ENCODE measurements around the gene NRG4. TPM values are rescaled to one million over a fixed set of nuclear protein-coding genes. Genes with fewer than 3 reads are reported as not detected.

The NRG4 gene
- total RNA-seq, 1 donor from 2014 or later: not detected

DNA sequence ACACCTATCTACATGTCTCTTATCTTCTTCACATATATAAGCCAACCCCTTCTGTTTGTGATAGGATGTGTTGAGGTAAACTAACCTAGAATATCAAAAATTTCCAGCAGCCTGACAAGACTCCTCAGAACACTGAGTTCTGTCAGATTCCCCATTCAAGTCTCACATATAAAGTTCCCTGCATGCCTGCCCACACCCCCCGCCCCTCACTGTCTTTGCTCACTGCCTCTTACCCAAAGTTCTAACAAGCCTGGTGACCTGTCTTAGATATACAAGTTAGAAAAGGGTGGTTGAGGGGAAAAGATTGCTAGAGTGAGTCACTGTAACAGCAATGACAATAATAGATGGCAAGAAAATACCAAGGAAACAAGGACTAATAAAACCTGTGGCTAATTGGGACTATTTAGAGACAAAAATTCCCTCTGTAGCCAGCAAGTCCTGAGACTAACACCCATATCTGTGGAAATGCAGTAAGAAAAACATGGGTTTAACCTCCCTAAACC, 68.5 kb downstream of the NRG4 start:
- intact Hi-C loops (cut with DNase I): no loop called here
- no peak overlapping the region for H3K4me3 ChIP-seq

DNA sequence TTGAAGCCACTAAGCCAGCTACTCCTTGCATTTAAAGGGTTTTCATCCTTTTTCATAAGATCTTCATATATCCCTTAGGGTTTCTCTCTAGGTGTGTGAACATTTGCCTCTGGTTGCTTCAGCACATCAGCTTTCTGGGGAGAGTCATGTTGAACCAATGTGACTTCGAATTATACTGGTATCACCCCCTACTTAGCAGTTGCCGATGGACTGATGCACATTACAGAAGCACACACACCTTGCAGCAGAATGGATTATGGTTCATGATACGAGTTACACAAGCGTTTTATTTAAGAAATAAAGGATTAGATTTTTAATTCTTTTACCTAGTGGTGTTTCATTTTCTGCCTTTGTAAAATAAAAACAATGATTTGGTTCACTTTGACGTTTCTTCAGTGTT, 69.0 kb downstream of the NRG4 start:
- intact Hi-C loops (cut with DNase I): no loop called here
- H3K4me1 ChIP-seq: no peaks in the 10 kb centered on the region
- TF ChIP-seq, protein P1, sequence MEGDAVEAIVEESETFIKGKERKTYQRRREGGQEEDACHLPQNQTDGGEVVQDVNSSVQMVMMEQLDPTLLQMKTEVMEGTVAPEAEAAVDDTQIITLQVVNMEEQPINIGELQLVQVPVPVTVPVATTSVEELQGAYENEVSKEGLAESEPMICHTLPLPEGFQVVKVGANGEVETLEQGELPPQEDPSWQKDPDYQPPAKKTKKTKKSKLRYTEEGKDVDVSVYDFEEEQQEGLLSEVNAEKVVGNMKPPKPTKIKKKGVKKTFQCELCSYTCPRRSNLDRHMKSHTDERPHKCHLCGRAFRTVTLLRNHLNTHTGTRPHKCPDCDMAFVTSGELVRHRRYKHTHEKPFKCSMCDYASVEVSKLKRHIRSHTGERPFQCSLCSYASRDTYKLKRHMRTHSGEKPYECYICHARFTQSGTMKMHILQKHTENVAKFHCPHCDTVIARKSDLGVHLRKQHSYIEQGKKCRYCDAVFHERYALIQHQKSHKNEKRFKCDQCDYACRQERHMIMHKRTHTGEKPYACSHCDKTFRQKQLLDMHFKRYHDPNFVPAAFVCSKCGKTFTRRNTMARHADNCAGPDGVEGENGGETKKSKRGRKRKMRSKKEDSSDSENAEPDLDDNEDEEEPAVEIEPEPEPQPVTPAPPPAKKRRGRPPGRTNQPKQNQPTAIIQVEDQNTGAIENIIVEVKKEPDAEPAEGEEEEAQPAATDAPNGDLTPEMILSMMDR (IDR thresholded peaks at IDR 0.05): no peak

More for the DNA sequence above, 68.5 kb downstream of the NRG4 start:
- Histone ChIP-seq H3K36me3 (no peaks in the 10 kb centered on the region), H3K4me1 (no peaks in the 10 kb centered on the region), H3K27ac (no peak overlapping the region), H3K27me3 (no peaks in the 10 kb centered on the region), H3K9me3 (peaks cover 0 to 16% of the 10 kb centered on the region in 2 donors)
- TF ChIP-seq, protein P1 (IDR thresholded peaks at IDR 0.05): no peak
- no peak for DNase-seq (ENCODE audit: low spot score in 2 of 2)

DNA sequence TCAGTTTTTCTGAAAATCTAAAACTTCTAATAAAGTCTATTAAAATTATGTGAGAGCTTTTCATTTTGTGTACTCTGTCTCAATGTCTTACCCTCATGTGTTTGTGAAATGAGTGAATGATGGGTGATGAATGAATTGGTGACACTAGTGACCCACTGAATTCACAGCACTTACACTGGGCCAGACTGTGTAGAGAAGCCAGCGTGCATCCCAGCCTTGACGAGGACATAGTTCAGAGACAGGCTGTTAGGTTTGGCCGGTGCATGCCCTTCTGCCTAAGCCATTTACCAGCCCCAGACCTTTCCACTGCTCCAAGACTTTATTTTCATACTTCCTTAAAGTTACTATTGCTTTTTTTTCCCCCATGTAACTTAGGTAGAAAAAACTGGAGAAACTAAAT, 69.8 kb downstream of the NRG4 start:
- H3K27me3 ChIP-seq: no peaks in the 10 kb centered on the region
- DNase-seq (ENCODE audit: low spot score in 2 of 2): no peak
- H3K4me1 ChIP-seq: no peaks in the 10 kb centered on the region

More for the DNA sequence above, 69.0 kb downstream of the NRG4 start:
- Histone ChIP-seq H3K9me3 (peaks cover 0 to 16% of the 10 kb centered on the region in 2 donors), H3K27ac (no peak overlapping the region), H3K27me3 (no peaks in the 10 kb centered on the region), H3K36me3 (no peaks in the 10 kb centered on the region), H3K4me3 (no peak overlapping the region)
- DNase-seq (ENCODE audit: low spot score in 2 of 2): no peak

DNA sequence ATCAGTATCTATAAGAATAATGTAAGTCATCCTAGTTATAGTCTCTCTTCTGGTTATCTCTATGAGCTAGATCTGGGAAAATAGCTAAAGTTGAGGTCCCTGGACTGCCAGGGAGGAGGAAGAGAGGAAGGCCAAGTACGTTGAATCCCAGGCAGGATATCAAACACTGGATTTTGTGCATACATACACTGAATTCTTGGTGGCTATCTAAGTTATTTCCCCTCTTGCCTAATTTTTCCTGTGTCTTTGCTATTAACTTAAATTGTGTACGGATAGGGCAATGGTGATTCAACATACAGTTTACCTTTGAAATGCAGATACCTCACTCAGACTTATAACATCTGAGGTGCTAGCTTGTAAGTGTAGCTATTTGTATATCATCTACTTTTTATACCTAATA, 81.4 kb downstream of the NRG4 start:
- TF ChIP-seq, protein P1 (IDR thresholded peaks at IDR 0.05): no peak
- Histone ChIP-seq H3K4me1 (no peaks in the 10 kb centered on the region), H3K27ac (no peak overlapping the region), H3K36me3 (peaks cover 0 to 52% of the 10 kb centered on the region in 2 donors), H3K9me3 (no peaks in the 10 kb centered on the region), H3K27me3 (no peaks in the 10 kb centered on the region), H3K4me3 (no peak overlapping the region)
- DNase-seq (ENCODE audit: low spot score in 2 of 2): no peak
- intact Hi-C loops (cut with DNase I): no loop called here

More for the DNA sequence above, 69.8 kb downstream of the NRG4 start:
- no peak overlapping the region for H3K4me3 ChIP-seq
- intact Hi-C loops (cut with DNase I): no loop called here
- peaks cover 0 to 3% of the 10 kb centered on the region in 2 donors for H3K36me3 ChIP-seq
- no peak overlapping the region for H3K27ac ChIP-seq
- TF ChIP-seq, protein P1 (IDR thresholded peaks at IDR 0.05): no peak
- H3K9me3 ChIP-seq: peaks cover 0 to 16% of the 10 kb centered on the region in 2 donors

DNA sequence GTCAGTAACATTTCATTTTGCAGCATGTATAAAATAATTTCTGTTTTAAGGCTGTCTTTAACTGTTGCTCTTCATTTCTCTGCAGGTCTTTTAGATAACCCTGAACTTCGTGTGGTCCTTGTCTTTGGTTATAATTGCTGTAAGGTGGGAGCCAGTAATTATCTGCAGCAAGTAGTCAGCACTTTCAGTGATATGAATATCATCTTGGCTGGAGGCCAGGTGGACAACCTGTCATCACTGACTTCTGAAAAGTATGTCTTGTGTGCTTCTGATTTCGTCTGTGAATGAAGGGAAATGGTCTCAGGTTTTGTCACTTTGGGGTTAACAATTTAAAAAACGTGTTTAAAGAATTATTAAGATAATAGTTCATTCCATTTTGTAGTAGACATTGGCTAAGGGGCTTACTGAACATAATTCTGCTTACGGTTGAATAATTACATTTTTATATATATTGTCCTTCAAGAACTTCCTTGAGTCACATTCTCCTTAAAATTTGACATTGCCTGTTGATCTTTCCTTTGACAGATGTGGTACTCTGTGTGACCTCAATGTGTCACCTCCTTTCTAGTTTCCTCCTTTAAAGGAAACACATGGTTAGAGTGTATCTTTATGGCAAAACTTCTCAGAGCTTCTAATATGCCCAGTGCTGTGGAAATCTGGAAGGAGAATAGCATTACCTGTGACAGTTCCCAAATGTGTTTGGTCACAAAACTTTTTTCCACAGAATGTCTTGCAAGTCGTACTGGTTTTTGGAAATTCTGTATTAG, 82.2 kb downstream of the NRG4 start:
- no peak for DNase-seq (ENCODE audit: low spot score in 2 of 2)
- H3K4me3 ChIP-seq: no peak overlapping the region
- intact Hi-C loops (cut with DNase I): no loop called here
- no peaks in the 10 kb centered on the region for H3K9me3 ChIP-seq
- peaks cover 0 to 47% of the 10 kb centered on the region in 2 donors for H3K36me3 ChIP-seq
- no peaks in the 10 kb centered on the region for H3K4me1 ChIP-seq
- no peak overlapping the region for H3K27ac ChIP-seq
- H3K27me3 ChIP-seq: no peaks in the 10 kb centered on the region
- TF ChIP-seq, protein P1 (IDR thresholded peaks at IDR 0.05): no peak

All from ascending aorta (tissue), 2 donors.